ENCODE measurements around the gene MCM3AP.

GRCh38 chr21:46274797-46275390, 10.5 kb downstream of the MCM3AP start:
- TF ChIP-seq CTCF (IDR thresholded peaks at IDR 0.05; ENCODE audit: low read length) = no peak
- TF ChIP-seq EZH2 (IDR thresholded peaks at IDR 0.05; ENCODE audit: borderline replicate concordance, low read length) = no peak

All from OCI-LY1 (cell line).